ENCODE measurements around the gene DENND4B. TPM values are rescaled to one million over a fixed set of nuclear protein-coding genes. Genes with fewer than 3 reads are reported as not detected.

DENND4B gene
- total and polyA plus RNA-seq, 2 of the 4 experiments (the other 2 are of a cell fraction): 1.8 to 25.2 TPM

GRCh38 chr1:153912349-153912748 lies 34.2 kb downstream of the DENND4B start:
- H2AK9ac ChIP-seq (replicated peaks; ENCODE audit: low read depth, low read length, poor library complexity): no peak overlapping the region
- no peak overlapping the region for H3K56ac ChIP-seq (ENCODE audit: extremely low read depth, insufficient read depth, low read length)
- no peak overlapping the region for H3K27ac ChIP-seq (ENCODE audit: insufficient read depth, low read length)
- no peak overlapping the region for H2AFZ ChIP-seq (replicated peaks; ENCODE audit: low read length, poor library complexity)
- ChIA-PET CTCF (no interaction called here), POLR2A (ENCODE audit: unreplicated experiment) (no interaction called here)
- no peak overlapping the region for H4K5ac ChIP-seq (ENCODE audit: low read depth, low read length)
- H3K4ac ChIP-seq (ENCODE audit: low read depth, low read length): no peak overlapping the region
- H3K4me1 ChIP-seq (ENCODE audit: control insufficient read depth, insufficient read depth, low read length): no peaks in the 10 kb centered on the region
- H3K23ac ChIP-seq (ENCODE audit: low read depth, low read length): no peak overlapping the region
- H4K8ac ChIP-seq (ENCODE audit: low read depth in 2 of 2, low read length in 2 of 2): no peak overlapping the region
- H2BK120ac ChIP-seq (ENCODE audit: low read depth, low read length): no peak overlapping the region
- no peak overlapping the region for H3K18ac ChIP-seq (ENCODE audit: low read depth, low read length)
- DNase-seq (no peak), ATAC-seq (ENCODE audit: low read depth) (no peak)
- no peak overlapping the region for H2BK20ac ChIP-seq (ENCODE audit: low read depth, low read length)
- intact Hi-C loops (cut with micrococcal nuclease): no loop called here
- peaks cover 55% of the 10 kb centered on the region for H4K20me1 ChIP-seq (ENCODE audit: insufficient read depth, low read length)
- dilution Hi-C loops (cut with HindIII; ENCODE audit: low sequenced_read_pairs, unreplicated experiment): loop anchor here (25.0 kb wide), 1 partner anchor 100 kb away; no protein-coding TSS in a partner anchor
- H2BK5ac ChIP-seq (ENCODE audit: low read depth, low read length, poor library complexity, severe bottlenecking): no peak overlapping the region
- WGBS, 2 experiments (ENCODE audit: extremely low coverage in 2 of 2, insufficient read length in 1 of 2): no CpG with 5 or more reads among the region's 2 CpGs
- no peak overlapping the region for H3K14ac ChIP-seq (replicated peaks; ENCODE audit: low read depth, low read length)
- TF ChIP-seq MXI1 (IDR thresholded peaks at IDR 0.05; ENCODE audit: borderline replicate concordance, low read depth, low read length) (no peak), RFX5 (IDR thresholded peaks at IDR 0.05; ENCODE audit: low read depth, low read length) (no peak), MAFK (IDR thresholded peaks at IDR 0.05; ENCODE audit: low read depth, low read length) (no peak), RCOR1 (IDR thresholded peaks at IDR 0.05; ENCODE audit: insufficient replicate concordance, low read length) (no peak), SMC3 (IDR thresholded peaks at IDR 0.05; ENCODE audit: low read depth, low read length) (no peak), MAZ (IDR thresholded peaks at IDR 0.05; ENCODE audit: borderline replicate concordance, low read depth, low read length) (no peak), CHD1 (IDR thresholded peaks at IDR 0.05; ENCODE audit: low read depth, low read length) (no peak), CEBPB (IDR thresholded peaks at IDR 0.05; ENCODE audit: low read depth, low read length) (no peak), USF2 (IDR thresholded peaks at IDR 0.05; ENCODE audit: low read depth, low read length) (no peak), RAD21 (IDR thresholded peaks at IDR 0.05; ENCODE audit: low read length) (no peak), POLR2A (IDR thresholded peaks at IDR 0.05; ENCODE audit: low read depth, low read length) (no peak), BHLHE40 (IDR thresholded peaks at IDR 0.05; ENCODE audit: low read depth, low read length) (no peak)
- TF ChIP-seq, protein P1, sequence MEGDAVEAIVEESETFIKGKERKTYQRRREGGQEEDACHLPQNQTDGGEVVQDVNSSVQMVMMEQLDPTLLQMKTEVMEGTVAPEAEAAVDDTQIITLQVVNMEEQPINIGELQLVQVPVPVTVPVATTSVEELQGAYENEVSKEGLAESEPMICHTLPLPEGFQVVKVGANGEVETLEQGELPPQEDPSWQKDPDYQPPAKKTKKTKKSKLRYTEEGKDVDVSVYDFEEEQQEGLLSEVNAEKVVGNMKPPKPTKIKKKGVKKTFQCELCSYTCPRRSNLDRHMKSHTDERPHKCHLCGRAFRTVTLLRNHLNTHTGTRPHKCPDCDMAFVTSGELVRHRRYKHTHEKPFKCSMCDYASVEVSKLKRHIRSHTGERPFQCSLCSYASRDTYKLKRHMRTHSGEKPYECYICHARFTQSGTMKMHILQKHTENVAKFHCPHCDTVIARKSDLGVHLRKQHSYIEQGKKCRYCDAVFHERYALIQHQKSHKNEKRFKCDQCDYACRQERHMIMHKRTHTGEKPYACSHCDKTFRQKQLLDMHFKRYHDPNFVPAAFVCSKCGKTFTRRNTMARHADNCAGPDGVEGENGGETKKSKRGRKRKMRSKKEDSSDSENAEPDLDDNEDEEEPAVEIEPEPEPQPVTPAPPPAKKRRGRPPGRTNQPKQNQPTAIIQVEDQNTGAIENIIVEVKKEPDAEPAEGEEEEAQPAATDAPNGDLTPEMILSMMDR (conservative IDR thresholded peaks at IDR 0.05; ENCODE audit: low read depth, low read length): no peak
- H4K91ac ChIP-seq (ENCODE audit: insufficient read depth, low read depth, low read length): no peak overlapping the region
- peaks cover 6% of the 10 kb centered on the region; the same call in 1 of the 2 replicates for H3K36me3 ChIP-seq (ENCODE audit: control insufficient read depth, insufficient read depth, low read length)
- no peaks in the 10 kb centered on the region for H3K27me3 ChIP-seq (ENCODE audit: control insufficient read depth, insufficient read depth, low read length)
- peaks cover 8 to 67% of the 10 kb centered on the region in 2 experiments for H3K79me1 ChIP-seq (ENCODE audit: low read depth in 1 of 2, low read length in 2 of 2)
- BruUV-seq (replicated peaks): no TSS peak
- in situ Hi-C loops (cut with MboI; ENCODE audit: low sequenced_read_pairs): no loop called here
- H3K4me2 ChIP-seq (ENCODE audit: low read depth, low read length): no peak overlapping the region
- no peak overlapping the region for H2AK5ac ChIP-seq (ENCODE audit: low read depth, low read length)
- H2BK15ac ChIP-seq (ENCODE audit: low read depth, low read length): no peak overlapping the region
- H3K9ac ChIP-seq (ENCODE audit: low read depth, low read length): no peak overlapping the region
- H3K9me1 ChIP-seq (ENCODE audit: insufficient read depth, low read length): 0 out of 2 replicates have a peak, but pooled peaks cover 2% of the 10 kb centered on the region
- H3K4me3 ChIP-seq (ENCODE audit: insufficient read depth, low read depth, low read length): no peak overlapping the region
- no peaks in the 10 kb centered on the region for H3K9me3 ChIP-seq (ENCODE audit: control insufficient read depth, insufficient read depth, low read length)
